Renal pelvis (tissue), 4 donors: ENCODE results near the gene MBD5. TPM values are rescaled to one million over a fixed set of nuclear protein-coding genes. Genes with fewer than 3 reads are reported as not detected.
"Not testable (repeated sequence)": the region's sequence is repeated elsewhere in the genome, so short reads cannot be mapped to it uniquely, and the experiment has no call there.

ENCODE experiments used
- DNase-seq: peaks from one replicate; pipeline ENCODE4 v3.0.0-alpha.2; 2013
- polyA plus RNA-seq, 3 donors: library from polyadenylated mRNA; unstranded; fragments of 120-200 nt; gene quantifications; one replicate each; pipeline ENCODE4 v1.2.1, GENCODE V29; 2013; ENCODE audit not compliant: insufficient read length in 3 of 3

MBD5 gene
- polyA plus RNA-seq, 3 donors: 42.4 to 52.0 (median 47.8) TPM

- DNase-seq: no peak
Observed at GRCh38 chr2:148542614-148543013, 521.7 kb downstream of the MBD5 start.

- not testable (repeated sequence) for DNase-seq
Observed at GRCh38 chr2:148543088-148543540, 522.2 kb downstream of the MBD5 start.

- no peak for DNase-seq
Observed at GRCh38 chr2:148545390-148546256, 524.7 kb downstream of the MBD5 start.

GRCh38 chr2:148546270-148546669 is 525.4 kb downstream of the MBD5 start:
- DNase-seq: no peak

- no peak for DNase-seq
Observed at GRCh38 chr2:148548716-148549400, 528.0 kb downstream of the MBD5 start.

- DNase-seq: no peak
Observed at GRCh38 chr2:148552675-148553331, 531.9 kb downstream of the MBD5 start.

- DNase-seq: no peak
Observed at GRCh38 chr2:148553332-148553887, 532.5 kb downstream of the MBD5 start.

- DNase-seq: no peak
Observed at GRCh38 chr2:148554459-148555247, 533.8 kb downstream of the MBD5 start.

- no peak for DNase-seq
Observed at GRCh38 chr2:148555622-148556294, 534.9 kb downstream of the MBD5 start.

- no peak for DNase-seq
Observed at GRCh38 chr2:148557844-148558436, 537.0 kb downstream of the MBD5 start.

GRCh38 chr2:148560496-148560895 is 539.6 kb downstream of the MBD5 start:
- DNase-seq: peak; percentile 59

- DNase-seq: no peak
Observed at GRCh38 chr2:148561389-148561788, 540.5 kb downstream of the MBD5 start.

GRCh38 chr2:148565272-148565894 is 544.5 kb downstream of the MBD5 start:
- no peak for DNase-seq

Other genes starting within 250 kb of the MBD5 start
- 10 to 100 TPM; 22.0 to 27.3 (median 25.0) TPM for gene ACVR2A, start 176.1 kb upstream of the MBD5 start, polyA plus RNA-seq
- gene ORC4, start 354 bp upstream of the MBD5 start, polyA plus RNA-seq: 100 to 1,000 TPM in 2 of 3 donors, 10 to 100 TPM in 1; 96.4 to 133 (median 116) TPM